Measurements from ENCODE around the gene CEP112. TPM values are rescaled to one million over a fixed set of nuclear protein-coding genes. Genes with fewer than 3 reads are reported as not detected.

CEP112 gene
- total and polyA plus RNA-seq, 2 of the 4 experiments (the other 2 are of a cell fraction), result 2.5 to 5.6 TPM

DNA sequence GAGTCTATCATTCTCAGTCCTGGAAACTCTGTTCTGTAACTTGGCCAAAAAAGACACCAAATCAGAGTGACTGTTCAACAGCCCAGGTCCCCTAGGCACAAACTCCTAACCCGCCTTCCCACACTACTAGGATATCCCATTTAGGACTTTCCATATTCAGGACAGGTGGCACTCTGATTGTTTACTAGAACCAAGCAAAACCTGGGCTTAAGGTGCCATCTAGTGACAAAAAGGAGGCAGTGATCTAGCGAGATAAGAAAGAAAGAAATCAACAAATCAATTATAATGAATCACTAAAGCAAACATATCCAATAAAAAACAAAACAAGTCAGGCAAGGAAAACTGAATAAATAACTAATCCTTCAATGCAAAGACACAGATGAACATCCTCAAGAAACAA is 203.9 kb downstream of the CEP112 start:
- in situ Hi-C loops (cut with MboI; ENCODE audit: low sequenced_read_pairs), result no loop called here
- H4K5ac ChIP-seq (ENCODE audit: low read depth, low read length), result no peak overlapping the region
- H3K4me2 ChIP-seq (ENCODE audit: low read depth, low read length), result no peak overlapping the region
- no peak overlapping the region for H3K18ac ChIP-seq (ENCODE audit: low read depth, low read length)
- H2BK5ac ChIP-seq (ENCODE audit: low read depth, low read length, poor library complexity, severe bottlenecking), result no peak overlapping the region
- H2AFZ ChIP-seq (replicated peaks; ENCODE audit: low read length, poor library complexity), result no peak overlapping the region
- H2BK15ac ChIP-seq (ENCODE audit: low read depth, low read length), result no peak overlapping the region
- no peak overlapping the region for H2BK20ac ChIP-seq (ENCODE audit: low read depth, low read length)
- H3K4ac ChIP-seq (ENCODE audit: low read depth, low read length), result no peak overlapping the region
- H2AK9ac ChIP-seq (replicated peaks; ENCODE audit: low read depth, low read length, poor library complexity), result no peak overlapping the region
- H3K9me1 ChIP-seq (ENCODE audit: insufficient read depth, low read length), result no peaks in the 10 kb centered on the region
- H3K9ac ChIP-seq (ENCODE audit: low read depth, low read length), result no peak overlapping the region
- ATAC-seq (ENCODE audit: low read depth) (no peak), DNase-seq (peak; percentile 48)
- H2AK5ac ChIP-seq (ENCODE audit: low read depth, low read length), result no peak overlapping the region
- BruUV-seq (replicated peaks), result no TSS peak
- ChIA-PET POLR2A (ENCODE audit: unreplicated experiment) (no interaction called here), CTCF (interaction anchor here (0.7 kb wide), 1 partner anchor 117 kb away, joined by 3 read pairs; no protein-coding TSS in a partner anchor)
- H3K27ac ChIP-seq (ENCODE audit: insufficient read depth, low read length), result no peak overlapping the region
- intact Hi-C loops (cut with micrococcal nuclease), result loop anchor here (1.0 to 5.0 kb wide), 5 partner anchors 426 to 757 kb away; partner anchors contain the start of gene AXIN2
- dilution Hi-C loops (cut with HindIII; ENCODE audit: low sequenced_read_pairs, unreplicated experiment), result no loop called here
- H3K23ac ChIP-seq (ENCODE audit: low read depth, low read length), result no peak overlapping the region
- H3K9me3 ChIP-seq (ENCODE audit: control insufficient read depth, insufficient read depth, low read length), result no peaks in the 10 kb centered on the region; the same call in 1 of the 2 replicates
- no peak overlapping the region for H4K91ac ChIP-seq (ENCODE audit: insufficient read depth, low read depth, low read length)
- no peaks in the 10 kb centered on the region for H4K20me1 ChIP-seq (ENCODE audit: insufficient read depth, low read length)
- no peaks in the 10 kb centered on the region for H3K36me3 ChIP-seq (ENCODE audit: control insufficient read depth, insufficient read depth, low read length)
- H4K8ac ChIP-seq (ENCODE audit: low read depth in 2 of 2, low read length in 2 of 2), result no peak overlapping the region
- H3K14ac ChIP-seq (replicated peaks; ENCODE audit: low read depth, low read length), result no peak overlapping the region
- no peaks in the 10 kb centered on the region for H3K27me3 ChIP-seq (ENCODE audit: control insufficient read depth, insufficient read depth, low read length)
- no peak overlapping the region for H2BK120ac ChIP-seq (ENCODE audit: low read depth, low read length)
- H3K4me1 ChIP-seq (ENCODE audit: control insufficient read depth, insufficient read depth, low read length), result no peaks in the 10 kb centered on the region
- TF ChIP-seq, protein P1, sequence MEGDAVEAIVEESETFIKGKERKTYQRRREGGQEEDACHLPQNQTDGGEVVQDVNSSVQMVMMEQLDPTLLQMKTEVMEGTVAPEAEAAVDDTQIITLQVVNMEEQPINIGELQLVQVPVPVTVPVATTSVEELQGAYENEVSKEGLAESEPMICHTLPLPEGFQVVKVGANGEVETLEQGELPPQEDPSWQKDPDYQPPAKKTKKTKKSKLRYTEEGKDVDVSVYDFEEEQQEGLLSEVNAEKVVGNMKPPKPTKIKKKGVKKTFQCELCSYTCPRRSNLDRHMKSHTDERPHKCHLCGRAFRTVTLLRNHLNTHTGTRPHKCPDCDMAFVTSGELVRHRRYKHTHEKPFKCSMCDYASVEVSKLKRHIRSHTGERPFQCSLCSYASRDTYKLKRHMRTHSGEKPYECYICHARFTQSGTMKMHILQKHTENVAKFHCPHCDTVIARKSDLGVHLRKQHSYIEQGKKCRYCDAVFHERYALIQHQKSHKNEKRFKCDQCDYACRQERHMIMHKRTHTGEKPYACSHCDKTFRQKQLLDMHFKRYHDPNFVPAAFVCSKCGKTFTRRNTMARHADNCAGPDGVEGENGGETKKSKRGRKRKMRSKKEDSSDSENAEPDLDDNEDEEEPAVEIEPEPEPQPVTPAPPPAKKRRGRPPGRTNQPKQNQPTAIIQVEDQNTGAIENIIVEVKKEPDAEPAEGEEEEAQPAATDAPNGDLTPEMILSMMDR (conservative IDR thresholded peaks at IDR 0.05; ENCODE audit: low read depth, low read length), result peak; percentile 64
- peak; percentile 85 for TF ChIP-seq RAD21 (IDR thresholded peaks at IDR 0.05; ENCODE audit: low read length)
- TF ChIP-seq SMC3 (IDR thresholded peaks at IDR 0.05; ENCODE audit: low read depth, low read length), result peak; percentile 83
- no peak for TF ChIP-seq RFX5 (IDR thresholded peaks at IDR 0.05; ENCODE audit: low read depth, low read length)
- no peak overlapping the region for H3K4me3 ChIP-seq (ENCODE audit: insufficient read depth, low read depth, low read length)
- no CpG with 5 or more reads among the region's 2 CpGs for WGBS, 2 experiments (ENCODE audit: extremely low coverage in 2 of 2, insufficient read length in 1 of 2)
- H3K79me1 ChIP-seq (ENCODE audit: low read depth in 1 of 2, low read length in 2 of 2), result no peaks in the 10 kb centered on the region
- H3K56ac ChIP-seq (ENCODE audit: extremely low read depth, insufficient read depth, low read length), result no peak overlapping the region

All from IMR-90 (cell line).